B cell (primary cell): ENCODE data around the gene PERCC1. TPM values are rescaled to one million over a fixed set of nuclear protein-coding genes. Genes with fewer than 3 reads are reported as not detected.

ENCODE experiments used
- ATAC-seq: fragments of 200-7000 bp; cut with Tn5 transposase; one replicate; pipeline ENCODE4 v1.10.0; 2021; ENCODE audit warnings: low read depth, mild to moderate bottlenecking, moderate number of reproducible peaks, moderate library complexity
- CTCF ChIA-PET: fragments of 350-600 bp; sonication (Branson Sonifier 250); formaldehyde crosslinking; loops from one replicate; lab custom pipeline; 2021; ENCODE audit warnings: antibody characterized with exemption, inconsistent platforms; lab: Charles Lee
- POLR2A ChIA-PET: fragments of 350-600 bp; sonication (Branson Sonifier 250); formaldehyde crosslinking; loops from one replicate; lab custom pipeline; 2021; ENCODE audit warnings: antibody characterized with exemption; lab: Charles Lee
- DNase-seq: peaks from one replicate; pipeline ENCODE4 v3.0.0; 2013
- H2AFZ ChIP-seq: 2 replicates; pipeline ENCODE4 v1.6.1; 2012; ENCODE audit warnings: mild to moderate bottlenecking, low read depth, low read length; ENCODE audit not compliant: insufficient read depth, poor library complexity, severe bottlenecking
- H3K27ac ChIP-seq, 2 donors: 1 replicate in 1 of 2; 2 replicates in 1 of 2; pipeline ENCODE4 v1.5.1; 2012 to 2013; ENCODE audit warnings: low read length in 2 of 2, mild to moderate bottlenecking in 2 of 2, moderate library complexity in 1 of 2
- H3K27me3 ChIP-seq, 4 experiments: fragments of 200-600 bp in 1 of 4; sonication (generic) in 1 of 4; replicated peaks in 1 of 4; 1 replicate in 2 of 4; 2 replicates in 2 of 4; pipeline versions ENCODE4 v1.6.1 to v1.7.0; 2013 to 2016; ENCODE audit warnings: low read length in 3 of 4, mild to moderate bottlenecking in 2 of 4, mixed read lengths in 1 of 4, moderate library complexity in 1 of 4; ENCODE audit not compliant: insufficient read depth in 4 of 4, control insufficient read depth in 3 of 4; ENCODE audit errors: control extremely low read depth in 1 of 4
- H3K36me3 ChIP-seq, 2 experiments: replicated peaks in 1 of 2; 1 replicate in 1 of 2; 2 replicates in 1 of 2; pipeline versions ENCODE4 v1.6.1 to v1.7.1; 2013; ENCODE audit warnings: low read length in 1 of 2; ENCODE audit not compliant: insufficient read depth in 2 of 2, control insufficient read depth in 1 of 2; ENCODE audit errors: control extremely low read depth in 1 of 2, extremely low read depth in 1 of 2
- H3K4me1 ChIP-seq, 2 donors: fragments of 200-600 bp in 1 of 2; sonication (generic) in 1 of 2; 1 replicate in 1 of 2; 2 replicates in 1 of 2; pipeline versions ENCODE4 v1.5.1 to v1.6.1; 2013 to 2017; ENCODE audit warnings: low read length in 2 of 2; ENCODE audit not compliant: control insufficient read depth in 2 of 2, insufficient read depth in 2 of 2
- H3K4me2 ChIP-seq: replicated peaks from 2 replicates; pipeline ENCODE3; 2012; ENCODE audit warnings: mild to moderate bottlenecking, low read depth, low read length; ENCODE audit not compliant: poor library complexity, severe bottlenecking
- H3K4me3 ChIP-seq, 5 experiments: fragments of 200-600 bp in 1 of 5; sonication (generic) in 1 of 5; 1 replicate in 3 of 5; 2 replicates in 2 of 5; pipeline versions ENCODE4 v1.5.1 to v1.7.0; 2011 to 2016; ENCODE audit warnings: low read length in 4 of 5, mild to moderate bottlenecking in 4 of 5, low read depth in 2 of 5, control low read depth in 1 of 5, moderate library complexity in 1 of 5; ENCODE audit not compliant: insufficient read depth in 1 of 5; ENCODE audit errors: control extremely low read depth in 1 of 5, extremely low read depth in 1 of 5
- H3K79me2 ChIP-seq: fragments of 200-600 bp; sonication (generic); one replicate; pipeline ENCODE4 v1.6.0; 2016; ENCODE audit warnings: low read length; ENCODE audit not compliant: control insufficient read depth, insufficient read depth
- H3K9ac ChIP-seq: fragments of 200-600 bp; sonication (generic); 2 replicates; pipeline ENCODE4 v1.6.1; 2017; ENCODE audit warnings: mild to moderate bottlenecking, low read length, moderate library complexity
- H3K9me3 ChIP-seq, 3 donors: one replicate each; pipeline versions ENCODE4 v1.6.1 to v1.7.1; 2013; ENCODE audit warnings: low read length in 2 of 3; ENCODE audit not compliant: control insufficient read depth in 2 of 3, insufficient read depth in 1 of 3; ENCODE audit errors: control extremely low read depth in 1 of 3
- H4K20me1 ChIP-seq: 2 replicates; pipeline ENCODE4 v1.6.0; 2012; ENCODE audit warnings: mild to moderate bottlenecking, low read length; ENCODE audit not compliant: insufficient read depth, control insufficient read depth, poor library complexity, severe bottlenecking
- H3K27ac Mint-ChIP-seq: one replicate; pipeline ENCODE4 v1.8.0; 2021; ENCODE audit warnings: mixed read lengths
- H3K27me3 Mint-ChIP-seq: one replicate; pipeline ENCODE4 v1.8.0; 2021; ENCODE audit warnings: mixed read lengths
- H3K4me1 Mint-ChIP-seq: one replicate; pipeline ENCODE4 v1.8.0; 2021; ENCODE audit warnings: mixed read lengths
- H3K4me3 Mint-ChIP-seq: one replicate; pipeline ENCODE4 v1.8.0; 2021; ENCODE audit warnings: mixed read lengths
- H3K9me3 Mint-ChIP-seq: one replicate; pipeline ENCODE4 v1.8.0; 2022; ENCODE audit warnings: mixed read lengths; ENCODE audit not compliant: insufficient read depth
- EZH2 ChIP-seq: IDR thresholded peaks from 2 replicates; pipeline ENCODE4 v1.6.1; 2012; ENCODE audit warnings: borderline replicate concordance, low read depth, mild to moderate bottlenecking, moderate library complexity, low read length; ENCODE audit not compliant: insufficient read depth, poor library complexity, severe bottlenecking
- WGBS: methylation state at CpG from one replicate; pipeline ENCODE4 v1.1.5; 2013; ENCODE audit warnings: missing lambda C conversion rate; ENCODE audit not compliant: insufficient coverage; 5-methylcytosine and 5-hydroxymethylcytosine counted together
- intact Hi-C: fragments of 100-400 bp; cut with micrococcal nuclease; formaldehyde crosslinking; loops from one replicate; pipeline ENCODE4 v1.10.0; 2022
- polyA plus RNA-seq: library from polyadenylated mRNA; depleted of rRNA; stranded (reverse); fragments of >200 nt; gene quantifications from 2 replicates; pipeline ENCODE4 v1.2.3, GENCODE V29; 2012
- total RNA-seq, 2 donors: library from RNA; stranded (reverse); fragments of 120-200 nt in 1 of 2; gene quantifications; 1 replicate in 1 of 2; 2 replicates in 1 of 2; pipeline versions ENCODE4 v1.2.3 to v1.2.4, GENCODE V29; 2013 to 2022
- TF ChIP-seq, protein P1 (sequence below): fragments of 200-600 bp; IDR thresholded peaks from one replicate; pipeline ENCODE4 v1.8.0; 2022; ENCODE audit warnings: antibody characterized with exemption, mild to moderate bottlenecking

Gene PERCC1
- total and polyA plus RNA-seq, 2 donors (not counting 1 experiment from before 2014, with no cell fraction given), result 0.46 to 0.64 TPM

DNA sequence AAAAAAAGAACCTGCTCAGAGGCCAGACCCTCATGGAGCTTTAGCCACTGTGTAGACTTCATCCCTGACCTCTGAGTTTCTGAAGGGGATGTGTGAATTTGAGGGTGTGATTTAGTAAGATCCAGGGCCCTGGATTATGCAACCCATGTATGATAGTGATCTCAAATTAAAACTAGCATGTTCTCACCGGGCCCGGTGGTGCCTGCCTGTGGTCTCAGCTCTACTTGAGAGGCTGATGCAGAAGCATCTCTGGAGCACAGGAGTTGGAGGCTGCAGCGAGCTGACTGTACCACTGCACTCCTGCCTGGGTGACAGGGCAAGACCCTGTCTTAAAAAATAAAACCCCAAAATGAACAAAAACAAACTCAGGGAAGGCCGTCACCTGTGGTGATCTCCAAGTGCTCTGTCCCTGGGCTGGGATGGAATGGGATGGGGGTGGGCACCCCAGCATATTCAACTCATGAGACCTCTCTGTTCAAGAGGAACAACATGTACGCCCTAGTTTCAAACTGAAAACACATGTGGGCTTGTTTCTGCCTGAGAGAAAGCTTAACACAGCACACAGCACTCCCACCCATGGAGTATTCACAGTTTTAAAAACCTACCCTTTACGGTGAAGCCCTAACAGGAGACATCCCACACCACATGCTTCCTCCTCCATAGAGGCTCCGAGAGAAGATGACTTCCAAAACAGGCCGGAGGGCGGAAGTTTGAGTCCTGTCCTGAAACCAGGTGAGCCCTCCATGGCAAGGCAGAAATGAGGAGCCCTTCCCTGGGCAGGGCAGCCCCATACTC lies 49.1 kb upstream of the PERCC1 start:
- H3K27ac Mint-ChIP-seq, result no peak overlapping the region
- H3K4me1 ChIP-seq, result peaks cover 10 to 14% of the 10 kb centered on the region in 2 donors
- peaks cover 93% of the 10 kb centered on the region for H4K20me1 ChIP-seq
- CTCF ChIA-PET, result no interaction called here
- H3K9me3 ChIP-seq, result no peaks in the 10 kb centered on the region
- H3K27me3 Mint-ChIP-seq, result no peaks in the 10 kb centered on the region
- TF ChIP-seq, protein P1, sequence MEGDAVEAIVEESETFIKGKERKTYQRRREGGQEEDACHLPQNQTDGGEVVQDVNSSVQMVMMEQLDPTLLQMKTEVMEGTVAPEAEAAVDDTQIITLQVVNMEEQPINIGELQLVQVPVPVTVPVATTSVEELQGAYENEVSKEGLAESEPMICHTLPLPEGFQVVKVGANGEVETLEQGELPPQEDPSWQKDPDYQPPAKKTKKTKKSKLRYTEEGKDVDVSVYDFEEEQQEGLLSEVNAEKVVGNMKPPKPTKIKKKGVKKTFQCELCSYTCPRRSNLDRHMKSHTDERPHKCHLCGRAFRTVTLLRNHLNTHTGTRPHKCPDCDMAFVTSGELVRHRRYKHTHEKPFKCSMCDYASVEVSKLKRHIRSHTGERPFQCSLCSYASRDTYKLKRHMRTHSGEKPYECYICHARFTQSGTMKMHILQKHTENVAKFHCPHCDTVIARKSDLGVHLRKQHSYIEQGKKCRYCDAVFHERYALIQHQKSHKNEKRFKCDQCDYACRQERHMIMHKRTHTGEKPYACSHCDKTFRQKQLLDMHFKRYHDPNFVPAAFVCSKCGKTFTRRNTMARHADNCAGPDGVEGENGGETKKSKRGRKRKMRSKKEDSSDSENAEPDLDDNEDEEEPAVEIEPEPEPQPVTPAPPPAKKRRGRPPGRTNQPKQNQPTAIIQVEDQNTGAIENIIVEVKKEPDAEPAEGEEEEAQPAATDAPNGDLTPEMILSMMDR, result no peak
- TF ChIP-seq EZH2, result no peak
- H3K36me3 ChIP-seq, result peaks cover 0 to 34% of the 10 kb centered on the region in 2 experiments
- no peak overlapping the region for H2AFZ ChIP-seq
- WGBS, result 95% methylated on average over 8 of the region's 9 CpGs
- H3K27ac ChIP-seq, result no peak overlapping the region
- POLR2A ChIA-PET, result no interaction called here
- no peak overlapping the region for H3K4me2 ChIP-seq
- peaks cover 64% of the 10 kb centered on the region for H3K79me2 ChIP-seq
- no peak overlapping the region for H3K4me3 Mint-ChIP-seq
- ATAC-seq (no peak), DNase-seq (no peak)
- no peaks in the 10 kb centered on the region for H3K9me3 Mint-ChIP-seq
- intact Hi-C loops, result no loop called here
- no peak overlapping the region for H3K9ac ChIP-seq
- H3K4me3 ChIP-seq, result no peak overlapping the region
- no peaks in the 10 kb centered on the region for H3K27me3 ChIP-seq
- H3K4me1 Mint-ChIP-seq, result peaks cover 15% of the 10 kb centered on the region

DNA sequence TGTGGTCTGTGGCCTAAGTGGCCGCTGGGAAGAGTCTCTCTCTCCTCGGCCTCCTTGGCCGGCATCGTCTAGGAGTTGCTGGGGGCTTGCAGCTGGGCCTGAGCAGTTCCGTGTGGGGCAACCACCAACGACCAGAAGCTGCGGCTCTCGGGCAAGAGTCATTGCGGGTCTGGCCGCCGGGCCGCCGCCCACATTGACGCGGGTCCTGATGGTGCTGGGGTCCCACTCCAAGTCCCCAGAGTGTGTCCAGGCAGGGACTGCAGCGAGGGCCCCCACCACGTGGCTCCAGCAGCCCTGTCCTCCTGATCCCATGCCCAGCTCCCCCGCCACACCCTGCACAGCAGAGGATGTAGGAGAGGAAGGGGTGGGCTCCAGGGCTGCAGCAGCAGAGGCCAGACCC lies 47.3 kb upstream of the PERCC1 start:
- Mint-ChIP-seq H3K27ac (no peak overlapping the region), H3K9me3 (no peaks in the 10 kb centered on the region), H3K4me3 (no peak overlapping the region), H3K27me3 (no peaks in the 10 kb centered on the region), H3K4me1 (peaks cover 10% of the 10 kb centered on the region)
- no peak overlapping the region for H3K9ac ChIP-seq
- CTCF ChIA-PET, result no interaction called here
- peaks cover 93% of the 10 kb centered on the region for H4K20me1 ChIP-seq
- H3K27ac ChIP-seq, result no peak overlapping the region
- POLR2A ChIA-PET, result no interaction called here
- peaks cover 0 to 41% of the 10 kb centered on the region in 2 experiments for H3K36me3 ChIP-seq
- ATAC-seq, result no peak
- H3K9me3 ChIP-seq, result no peaks in the 10 kb centered on the region
- H3K4me2 ChIP-seq, result no peak overlapping the region
- no peak for DNase-seq
- no peak overlapping the region for H3K4me3 ChIP-seq
- H3K27me3 ChIP-seq, result no peaks in the 10 kb centered on the region
- WGBS, result 90% methylated on average over 16 of the region's 18 CpGs
- TF ChIP-seq, protein P1, result no peak
- TF ChIP-seq EZH2, result no peak
- intact Hi-C loops, result no loop called here
- H3K79me2 ChIP-seq, result peaks cover 63% of the 10 kb centered on the region
- H3K4me1 ChIP-seq, result peaks cover 10 to 14% of the 10 kb centered on the region in 2 donors
- H2AFZ ChIP-seq, result no peak overlapping the region
